Measurements from ENCODE around the gene CALM1.

CALM1 gene

GRCh38 chr14:90387206-90387760 lies 9.5 kb upstream of the CALM1 start:
- no peak for TF ChIP-seq CTCF (IDR thresholded peaks at IDR 0.05; ENCODE audit: low read length)
- TF ChIP-seq EZH2 (IDR thresholded peaks at IDR 0.05; ENCODE audit: borderline replicate concordance, low read length) = no peak
- H3K4me2 ChIP-seq (ENCODE audit: low read length) = no peak overlapping the region
- no peaks in the 10 kb centered on the region for H4K20me1 ChIP-seq (ENCODE audit: insufficient read depth, low read length)
- no peaks in the 10 kb centered on the region; the same call in 1 of the 2 replicates for H3K36me3 ChIP-seq (ENCODE audit: insufficient read depth, low read length)
- peaks cover 15% of the 10 kb centered on the region for H3K4me1 ChIP-seq (ENCODE audit: insufficient read depth, low read length, severe bottlenecking)
- no peak overlapping the region for H3K9ac ChIP-seq (ENCODE audit: low read length)
- H3F3A ChIP-seq (ENCODE audit: insufficient read depth, low read length) = no peaks in the 10 kb centered on the region
- H3K9me3 ChIP-seq (ENCODE audit: low read length) = no peaks in the 10 kb centered on the region
- H3K9me2 ChIP-seq (ENCODE audit: low read depth, low read length) = no peaks in the 10 kb centered on the region
- H2AFZ ChIP-seq (ENCODE audit: low read length) = no peak overlapping the region
- H3K27me3 ChIP-seq (ENCODE audit: insufficient read depth, low read length) = no peaks in the 10 kb centered on the region
- no peak overlapping the region for H3K4me3 ChIP-seq (ENCODE audit: low read depth, low read length, poor library complexity, severe bottlenecking)
- H3K27ac ChIP-seq (ENCODE audit: low read depth, low read length, poor library complexity, severe bottlenecking) = no peak overlapping the region
- no peaks in the 10 kb centered on the region for H3K79me2 ChIP-seq (ENCODE audit: insufficient read depth, low read length)

GRCh38 chr14:90388437-90388836 lies 8.4 kb upstream of the CALM1 start:
- TF ChIP-seq CTCF (IDR thresholded peaks at IDR 0.05; ENCODE audit: low read length) = no peak
- TF ChIP-seq EZH2 (IDR thresholded peaks at IDR 0.05; ENCODE audit: borderline replicate concordance, low read length) = no peak
- Histone ChIP-seq H3K9me3 (ENCODE audit: low read length) (no peaks in the 10 kb centered on the region), H3K4me2 (ENCODE audit: low read length) (no peak overlapping the region)

GRCh38 chr14:90388982-90389381 lies 7.8 kb upstream of the CALM1 start:
- Histone ChIP-seq H3K79me2 (ENCODE audit: insufficient read depth, low read length) (no peaks in the 10 kb centered on the region), H3K9ac (ENCODE audit: low read length) (no peak overlapping the region), H4K20me1 (ENCODE audit: insufficient read depth, low read length) (no peaks in the 10 kb centered on the region), H3K4me3 (ENCODE audit: low read depth, low read length, poor library complexity, severe bottlenecking) (no peak overlapping the region), H3K27ac (ENCODE audit: low read depth, low read length, poor library complexity, severe bottlenecking) (no peak overlapping the region), H2AFZ (ENCODE audit: low read length) (no peak overlapping the region), H3K36me3 (ENCODE audit: insufficient read depth, low read length) (no peaks in the 10 kb centered on the region; the same call in 1 of the 2 replicates), H3K9me3 (ENCODE audit: low read length) (no peaks in the 10 kb centered on the region), H3K9me2 (ENCODE audit: low read depth, low read length) (no peaks in the 10 kb centered on the region), H3F3A (ENCODE audit: insufficient read depth, low read length) (no peaks in the 10 kb centered on the region), H3K27me3 (ENCODE audit: insufficient read depth, low read length) (no peaks in the 10 kb centered on the region), H3K4me2 (ENCODE audit: low read length) (no peak overlapping the region), H3K4me1 (ENCODE audit: insufficient read depth, low read length, severe bottlenecking) (peaks cover 6% of the 10 kb centered on the region)
- TF ChIP-seq CTCF (IDR thresholded peaks at IDR 0.05; ENCODE audit: low read length) (no peak), EZH2 (IDR thresholded peaks at IDR 0.05; ENCODE audit: borderline replicate concordance, low read length) (no peak)

More at GRCh38 chr14:90388437-90388836, 8.4 kb upstream of the CALM1 start:
- no peak overlapping the region for H3K27ac ChIP-seq (ENCODE audit: low read depth, low read length, poor library complexity, severe bottlenecking)
- H3K9ac ChIP-seq (ENCODE audit: low read length) = no peak overlapping the region
- H4K20me1 ChIP-seq (ENCODE audit: insufficient read depth, low read length) = no peaks in the 10 kb centered on the region
- no peaks in the 10 kb centered on the region for H3K27me3 ChIP-seq (ENCODE audit: insufficient read depth, low read length)
- peaks cover 11% of the 10 kb centered on the region for H3K4me1 ChIP-seq (ENCODE audit: insufficient read depth, low read length, severe bottlenecking)
- H3K4me3 ChIP-seq (ENCODE audit: low read depth, low read length, poor library complexity, severe bottlenecking) = no peak overlapping the region
- no peaks in the 10 kb centered on the region for H3K79me2 ChIP-seq (ENCODE audit: insufficient read depth, low read length)
- no peaks in the 10 kb centered on the region; the same call in 1 of the 2 replicates for H3K36me3 ChIP-seq (ENCODE audit: insufficient read depth, low read length)
- H3F3A ChIP-seq (ENCODE audit: insufficient read depth, low read length) = no peaks in the 10 kb centered on the region
- no peak overlapping the region for H2AFZ ChIP-seq (ENCODE audit: low read length)
- no peaks in the 10 kb centered on the region for H3K9me2 ChIP-seq (ENCODE audit: low read depth, low read length)
